ENCODE data around the gene FDX2. TPM values are rescaled to one million over a fixed set of nuclear protein-coding genes. Genes with fewer than 3 reads are reported as not detected.

Gene FDX2
- total RNA-seq, 4 donors from 2014 or later = 8.0 to 20.7 (median 12.3) TPM

DNA sequence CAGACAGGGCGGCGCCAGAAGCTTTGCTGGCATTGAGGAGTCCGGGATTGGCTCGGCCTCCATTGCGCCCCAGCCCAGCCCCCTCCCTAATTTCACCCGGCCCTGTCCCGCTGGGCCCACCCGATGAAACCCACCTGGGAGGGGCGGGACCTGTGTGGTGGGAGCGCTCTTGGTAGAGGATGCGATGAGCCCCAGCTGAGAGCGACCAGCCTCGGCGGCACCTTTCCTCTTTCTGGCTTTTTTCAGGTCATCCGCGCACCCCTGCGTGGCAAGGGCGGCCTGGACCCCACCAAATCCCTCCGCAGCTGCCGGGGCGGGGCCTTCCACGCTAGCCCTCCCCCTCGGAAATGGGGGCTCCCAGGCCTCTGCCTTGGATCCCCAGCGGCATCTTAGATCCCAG is 6.4 kb downstream of the FDX2 start, which contains the start of gene ZGLP1:
Gene ZGLP1, minus strand, starts transcription at position 393 of the 400 bp plus-strand sequence.
- Histone ChIP-seq H3K4me1 (peaks cover 0 to 1% (median 0%) of the 10 kb centered on the region in 3 donors), H3K27me3 (no peaks in the 10 kb centered on the region), H3K27ac (no peak within 1 kb of the TSS), H3K4me3 (no peak within 1 kb of the TSS), H3K9me3 (no peaks in the 10 kb centered on the region), H3K36me3 (peaks cover 0 to 18% (median 4%) of the 10 kb centered on the region in 3 donors)
- TF ChIP-seq, protein P1, sequence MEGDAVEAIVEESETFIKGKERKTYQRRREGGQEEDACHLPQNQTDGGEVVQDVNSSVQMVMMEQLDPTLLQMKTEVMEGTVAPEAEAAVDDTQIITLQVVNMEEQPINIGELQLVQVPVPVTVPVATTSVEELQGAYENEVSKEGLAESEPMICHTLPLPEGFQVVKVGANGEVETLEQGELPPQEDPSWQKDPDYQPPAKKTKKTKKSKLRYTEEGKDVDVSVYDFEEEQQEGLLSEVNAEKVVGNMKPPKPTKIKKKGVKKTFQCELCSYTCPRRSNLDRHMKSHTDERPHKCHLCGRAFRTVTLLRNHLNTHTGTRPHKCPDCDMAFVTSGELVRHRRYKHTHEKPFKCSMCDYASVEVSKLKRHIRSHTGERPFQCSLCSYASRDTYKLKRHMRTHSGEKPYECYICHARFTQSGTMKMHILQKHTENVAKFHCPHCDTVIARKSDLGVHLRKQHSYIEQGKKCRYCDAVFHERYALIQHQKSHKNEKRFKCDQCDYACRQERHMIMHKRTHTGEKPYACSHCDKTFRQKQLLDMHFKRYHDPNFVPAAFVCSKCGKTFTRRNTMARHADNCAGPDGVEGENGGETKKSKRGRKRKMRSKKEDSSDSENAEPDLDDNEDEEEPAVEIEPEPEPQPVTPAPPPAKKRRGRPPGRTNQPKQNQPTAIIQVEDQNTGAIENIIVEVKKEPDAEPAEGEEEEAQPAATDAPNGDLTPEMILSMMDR (IDR thresholded peaks at IDR 0.05) = no peak
- no peak for TF ChIP-seq POLR2A (IDR thresholded peaks at IDR 0.05)
- WGBS, 2 donors = 83 to 92% methylated on average over 8 to 12 of the region's 24 CpGs
- intact Hi-C loops (cut with DNase I) = no loop called here
- no peak for DNase-seq

DNA sequence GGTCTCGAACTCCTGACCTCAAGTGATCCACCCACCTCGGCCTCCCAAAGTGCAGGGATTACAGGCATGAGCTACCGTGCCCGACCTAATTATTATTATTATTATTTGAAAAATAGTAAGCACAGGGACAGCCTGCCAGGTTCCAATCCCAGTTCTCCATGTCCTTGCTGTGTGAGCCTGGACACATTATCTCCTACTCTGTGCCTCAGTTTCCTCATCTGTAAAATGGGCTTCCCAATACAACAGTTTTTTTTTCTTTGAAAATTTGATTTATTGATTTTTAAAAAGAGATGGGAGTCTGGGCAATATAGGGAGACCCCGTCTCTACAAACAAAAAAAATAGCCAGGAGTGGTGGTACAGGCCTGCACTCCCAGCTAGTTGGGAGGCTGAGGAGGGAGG is 9.5 kb downstream of the FDX2 start:
- Histone ChIP-seq H3K4me1 (no peaks in the 10 kb centered on the region), H3K27ac (no peak overlapping the region), H3K9me3 (no peaks in the 10 kb centered on the region), H3K36me3 (peaks cover 0 to 18% (median 4%) of the 10 kb centered on the region in 3 donors), H3K4me3 (no peak overlapping the region), H3K27me3 (no peaks in the 10 kb centered on the region)
- no peak for TF ChIP-seq POLR2A (IDR thresholded peaks at IDR 0.05)
- TF ChIP-seq, protein P1 (IDR thresholded peaks at IDR 0.05) = no peak
- DNase-seq = no peak
- WGBS, 2 donors = 83 to 93% methylated on average over 5 of the region's 5 CpGs
- intact Hi-C loops (cut with DNase I) = no loop called here

DNA sequence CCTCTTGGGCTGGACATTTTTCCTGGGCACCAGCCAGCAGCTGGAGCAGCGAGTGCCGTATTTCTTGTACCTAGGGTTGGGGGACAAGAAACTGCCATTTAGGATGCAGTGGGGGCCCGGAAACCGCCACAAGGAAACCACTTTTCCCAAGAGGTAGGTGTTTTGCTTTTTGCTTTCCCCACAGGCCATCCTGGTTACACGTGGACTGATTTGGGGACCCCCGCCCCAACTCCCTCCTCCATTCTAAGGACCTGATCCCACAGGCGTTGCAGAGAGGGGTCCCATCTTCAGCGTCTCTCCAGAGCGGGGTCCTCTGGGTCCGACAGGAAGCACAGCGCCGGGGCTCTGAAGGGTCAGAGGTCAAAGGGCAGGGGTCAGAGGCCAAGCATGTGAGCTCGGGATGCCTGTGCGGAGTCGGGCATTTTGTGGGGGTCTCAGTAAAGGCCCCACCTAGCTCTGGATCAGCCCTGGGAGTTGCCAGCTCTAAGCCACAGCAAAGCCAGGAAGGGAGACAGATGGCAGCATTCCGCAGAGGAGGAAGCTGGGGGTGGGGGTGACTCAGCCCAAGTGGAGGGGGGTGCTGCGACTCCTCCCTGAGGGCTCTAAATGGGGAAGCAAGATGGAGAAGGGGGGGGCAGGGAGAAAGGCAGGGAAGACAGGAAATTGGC is 10.5 kb downstream of the FDX2 start:
- 66 to 79% methylated on average over 7 to 10 of the region's 17 CpGs for WGBS, 2 donors

DNA sequence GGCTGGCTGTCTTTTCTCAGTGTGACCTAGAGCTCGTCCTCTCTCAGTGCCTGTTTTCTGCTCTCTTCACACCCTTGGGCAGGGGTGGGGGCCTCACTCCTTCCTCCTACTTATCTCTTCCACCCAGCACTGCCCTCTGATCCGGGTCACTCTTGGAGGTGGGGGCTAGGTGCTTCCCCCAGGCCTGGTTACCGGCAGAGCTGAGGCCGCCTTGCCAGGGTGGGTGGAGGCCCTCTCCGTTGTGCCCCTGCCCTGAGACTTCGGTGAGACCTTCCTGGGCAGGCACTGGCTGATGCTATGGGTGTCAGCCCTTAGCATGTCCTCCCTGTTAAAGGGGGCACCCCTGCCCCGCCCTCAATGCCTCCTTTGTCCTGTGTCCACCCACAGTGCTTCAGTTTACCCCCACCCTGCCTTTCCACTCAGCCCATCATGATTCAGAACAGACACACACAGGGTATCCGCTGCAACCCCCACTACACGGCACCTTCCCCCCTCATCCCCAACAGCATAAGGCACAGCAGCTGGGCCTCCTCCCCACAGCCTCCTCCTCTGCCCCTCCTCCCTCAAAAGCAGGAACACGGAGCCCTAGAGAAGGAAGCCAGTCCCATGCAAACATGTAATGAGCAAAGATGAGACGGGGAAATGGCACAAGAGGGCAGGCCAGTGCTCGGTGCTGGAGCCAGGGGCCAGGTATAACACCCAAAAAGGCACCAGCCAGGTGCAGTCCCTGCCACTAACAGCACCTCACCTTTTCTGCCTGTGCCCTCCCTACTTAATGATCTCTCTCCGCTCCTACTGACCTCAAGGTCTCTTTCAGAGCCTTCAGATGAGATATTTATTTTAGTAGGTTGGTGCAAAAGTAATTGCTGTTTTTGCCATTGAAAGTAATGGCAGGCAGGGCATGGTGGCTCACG is 16.0 kb downstream of the FDX2 start:
- no peak for DNase-seq
- H3K4me3 ChIP-seq = no peak overlapping the region
- peaks cover 12 to 20% (median 15%) of the 10 kb centered on the region in 3 donors for H3K4me1 ChIP-seq
- no peaks in the 10 kb centered on the region for H3K9me3 ChIP-seq
- WGBS, 2 donors = 34 to 52% methylated on average over 5 to 8 of the region's 14 CpGs
- intact Hi-C loops (cut with DNase I) = no loop called here
- no peak for TF ChIP-seq POLR2A (IDR thresholded peaks at IDR 0.05)
- TF ChIP-seq, protein P1 (IDR thresholded peaks at IDR 0.05) = no peak
- no peaks in the 10 kb centered on the region for H3K36me3 ChIP-seq
- peaks cover 0 to 62% (median 9%) of the 10 kb centered on the region in 4 donors for H3K27me3 ChIP-seq
- peak overlapping the region in 2 of 4 donors; percentile 36 to 42 for H3K27ac ChIP-seq

More for the DNA sequence above, 10.5 kb downstream of the FDX2 start:
- H3K36me3 ChIP-seq = peaks cover 0 to 10% (median 3%) of the 10 kb centered on the region in 3 donors
- no peaks in the 10 kb centered on the region for H3K9me3 ChIP-seq
- TF ChIP-seq, protein P1 (IDR thresholded peaks at IDR 0.05) = no peak
- TF ChIP-seq POLR2A (IDR thresholded peaks at IDR 0.05) = no peak
- H3K27ac ChIP-seq = peak overlapping the region in 1 of 4 donors; percentile 49
- intact Hi-C loops (cut with DNase I) = no loop called here
- DNase-seq = no peak
- H3K27me3 ChIP-seq = peaks cover 0 to 10% (median 0%) of the 10 kb centered on the region in 4 donors
- no peak overlapping the region for H3K4me3 ChIP-seq
- H3K4me1 ChIP-seq = no peaks in the 10 kb centered on the region
